Bronchial epithelial cell (primary cell): Measurements from ENCODE around the gene METTL25. TPM values are rescaled to one million over a fixed set of nuclear protein-coding genes. Genes with fewer than 3 reads are reported as not detected.

ENCODE experiments used
- DNase-seq: peaks from one replicate; pipeline ENCODE4 v3.0.0-alpha.2; 2010; ENCODE audit warnings: low read depth
- FAIRE-seq: peaks from 2 replicates; lab custom pipeline; 2011; peaks lifted over from hg19 to GRCh38; lab: Jason Lieb, UNC
- H3K27me3 ChIP-seq: 2 replicates; pipeline ENCODE4 v1.5.1; 2011; ENCODE audit warnings: low read length; ENCODE audit not compliant: control insufficient read depth, insufficient read depth
- H3K36me3 ChIP-seq: 2 replicates; pipeline ENCODE4 v1.5.1; 2011; ENCODE audit warnings: low read length; ENCODE audit not compliant: control insufficient read depth, insufficient read depth
- H3K4me3 ChIP-seq: 2 replicates; pipeline ENCODE4 v1.5.1; 2011; ENCODE audit warnings: mild to moderate bottlenecking, low read depth, low read length, control low read depth
- CTCF ChIP-seq: IDR thresholded peaks from 2 replicates; pipeline ENCODE4 v1.5.1; 2011; ENCODE audit warnings: mild to moderate bottlenecking, moderate library complexity, low read length, control low read depth, inconsistent platforms; ENCODE audit not compliant: insufficient read depth, severe bottlenecking
- total RNA-seq: library from RNA; depleted of rRNA; stranded (reverse); fragments of >200 nt; gene quantifications from 2 replicates; pipeline ENCODE4 v1.2.1, GENCODE V29; 2014

METTL25 gene
- total RNA-seq, 1 donor from 2014 or later, result 4.2 TPM

DNA sequence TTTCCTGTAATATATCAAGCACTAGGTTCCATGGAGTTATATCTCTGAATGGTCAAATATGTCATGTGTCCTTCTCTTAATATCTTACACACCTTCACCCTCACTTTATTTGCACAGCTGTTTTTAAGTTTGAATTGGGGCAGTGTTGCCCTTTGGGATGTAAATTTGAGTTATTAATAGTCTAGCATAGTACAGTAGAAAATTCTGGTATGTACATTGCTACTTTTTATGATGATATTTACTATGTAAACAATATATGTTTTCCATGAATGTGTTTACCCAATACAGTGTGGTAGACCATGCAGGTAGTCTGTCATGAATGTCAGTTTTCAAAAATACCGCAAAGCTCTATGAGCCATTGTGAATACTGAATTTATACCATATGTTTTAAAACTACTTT is 50.5 kb downstream of the METTL25 start:
- Histone ChIP-seq H3K27me3 (no peaks in the 10 kb centered on the region), H3K36me3 (no peaks in the 10 kb centered on the region), H3K4me3 (no peak overlapping the region)
- FAIRE-seq (no peak), DNase-seq (no peak)
- TF ChIP-seq CTCF, result no peak

- FAIRE-seq (no peak), DNase-seq (peak; percentile 51)
- TF ChIP-seq CTCF, result no peak
- Histone ChIP-seq H3K27me3 (no peaks in the 10 kb centered on the region), H3K4me3 (no peak overlapping the region), H3K36me3 (no peaks in the 10 kb centered on the region)
These were observed 53.4 kb downstream of the METTL25 start for GRCh38 chr12:82411546-82412230.

DNA sequence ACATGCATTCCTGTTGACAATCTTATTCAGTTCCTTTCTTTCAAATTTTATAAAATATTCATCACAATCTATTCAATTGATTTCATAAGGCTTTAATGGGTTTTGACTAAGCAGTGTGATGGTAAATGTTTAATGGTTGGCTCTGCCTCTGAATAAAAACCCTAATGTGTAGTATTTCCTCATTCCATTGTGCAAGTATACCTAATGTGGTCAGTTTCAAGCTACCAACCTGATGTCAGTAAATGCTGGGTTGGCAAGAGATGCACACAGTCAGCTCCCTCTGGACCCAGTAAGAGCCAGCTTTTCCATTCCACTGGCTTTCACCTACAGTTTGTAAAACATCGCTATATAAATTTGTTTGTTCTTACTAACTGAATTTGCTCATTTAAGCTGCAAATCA is 53.9 kb downstream of the METTL25 start:
- TF ChIP-seq CTCF, result no peak
- H3K36me3 ChIP-seq, result no peaks in the 10 kb centered on the region
- no peak overlapping the region for H3K4me3 ChIP-seq
- FAIRE-seq (no peak), DNase-seq (peak; percentile 60)
- no peaks in the 10 kb centered on the region for H3K27me3 ChIP-seq

DNA sequence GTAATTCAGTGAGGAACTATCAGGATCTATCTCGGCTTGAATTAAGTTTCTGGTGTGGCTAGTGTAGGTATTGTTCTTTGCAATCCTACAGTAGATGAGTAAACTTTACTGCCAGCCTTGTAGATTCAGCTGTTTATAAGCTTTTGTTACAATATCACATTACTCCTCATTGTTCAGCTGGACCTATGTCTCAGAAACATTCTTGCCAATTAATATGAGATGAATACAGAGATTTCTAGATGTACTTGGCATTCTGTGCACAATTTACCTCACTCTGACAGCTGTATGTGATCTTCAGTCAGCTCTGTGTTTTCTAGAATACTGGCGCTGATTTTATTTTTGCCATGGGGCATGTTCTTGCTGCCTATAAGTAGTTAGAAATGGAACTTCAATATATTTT is 55.7 kb downstream of the METTL25 start:
- no peaks in the 10 kb centered on the region for H3K36me3 ChIP-seq
- no peaks in the 10 kb centered on the region for H3K27me3 ChIP-seq
- DNase-seq (peak; percentile 47), FAIRE-seq (no peak)
- no peak for TF ChIP-seq CTCF
- no peak overlapping the region for H3K4me3 ChIP-seq

GRCh38 chr12:82414926-82415325 is 56.6 kb downstream of the METTL25 start:
- DNase-seq (peak; percentile 76), FAIRE-seq (no peak)
- Histone ChIP-seq H3K4me3 (no peak overlapping the region), H3K36me3 (no peaks in the 10 kb centered on the region), H3K27me3 (no peaks in the 10 kb centered on the region)
- TF ChIP-seq CTCF, result no peak

DNA sequence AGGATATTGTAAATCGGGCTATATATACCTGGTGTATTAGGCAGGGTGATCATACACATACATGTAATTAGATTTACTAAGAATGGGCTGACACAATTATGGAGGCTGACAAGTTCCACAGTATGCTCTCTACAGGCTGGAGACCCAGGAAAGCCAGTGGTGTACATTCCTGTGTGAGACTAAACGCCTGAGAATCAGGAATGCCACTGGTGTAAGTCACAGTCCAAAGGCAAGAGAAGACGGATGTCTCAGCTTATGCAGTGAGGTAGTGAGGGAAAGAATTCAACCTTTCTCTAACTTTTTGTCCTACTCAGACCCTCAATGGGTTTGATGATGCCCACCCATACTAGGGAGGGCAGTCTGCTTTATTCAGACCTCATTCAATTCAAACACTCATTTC is 57.1 kb downstream of the METTL25 start:
- peak; percentile 78 for DNase-seq
- Histone ChIP-seq H3K4me3 (no peak overlapping the region), H3K27me3 (no peaks in the 10 kb centered on the region), H3K36me3 (no peaks in the 10 kb centered on the region)
- FAIRE-seq, result no peak
- no peak for TF ChIP-seq CTCF
